GM12878 (cell line): ENCODE measurements around the gene HINT1. TPM values are rescaled to one million over a fixed set of nuclear protein-coding genes. Genes with fewer than 3 reads are reported as not detected.

ENCODE experiments used
- ATAC-seq: fragments of 200-7000 bp; cut with Tn5 transposase; 3 replicates; pipeline ENCODE4 v1.9.1; 2020; ENCODE audit warnings: mild to moderate bottlenecking, moderate library complexity
- BruUV-seq: library from RNA; stranded (reverse); fragments of 400-500 nt; replicated peaks from 2 replicates; lab custom pipeline; 2021; lab: Mats Ljungman, UMichigan
- CTCF ChIA-PET: fragments of 300-600 bp; sonication (Branson Sonifier 250); formaldehyde crosslinking; extraction: SDS; loops from one replicate; lab custom pipeline; 2021; ENCODE audit warnings: inconsistent platforms; lab: Yijun Ruan, JAX
- POLR2A ChIA-PET: fragments of 350-600 bp; formaldehyde crosslinking; extraction: SDS; loops from one replicate; lab custom pipeline; 2021; ENCODE audit warnings: inconsistent platforms; lab: Charles Lee
- RAD21 ChIA-PET: fragments of 300-600 bp; sonication (Branson Sonifier 250); formaldehyde crosslinking; loops from one replicate; lab custom pipeline; 2023; ENCODE audit warnings: antibody characterized with exemption; ENCODE audit not compliant: unreplicated experiment; lab: Charles Lee
- SMC1A ChIA-PET: fragments of 300-600 bp; sonication (Branson Sonifier 250); formaldehyde crosslinking; loops from one replicate; lab custom pipeline; 2023; ENCODE audit not compliant: unreplicated experiment, uncharacterized antibody; lab: Charles Lee
- DNase-seq: peaks from one replicate; pipeline ENCODE4 v3.0.0-alpha.2; 2011; ENCODE audit warnings: low read depth, low spot score
- FAIRE-seq: peaks from 3 replicates; lab custom pipeline; 2011; peaks lifted over from hg19 to GRCh38; lab: Jason Lieb, UNC
- H2AFZ ChIP-seq: 2 replicates; pipeline ENCODE4 v1.6.0; 2011; ENCODE audit warnings: low read depth, low read length, control low read depth; ENCODE audit not compliant: control insufficient read depth
- H3K27ac ChIP-seq: 2 replicates; pipeline ENCODE4 v1.5.1; 2011; ENCODE audit warnings: control low read depth; ENCODE audit not compliant: control insufficient read depth, insufficient read depth
- H3K27me3 ChIP-seq, 2 experiments: replicated peaks in 1 of 2; 2 replicates each; pipeline versions ENCODE4 v1.6.0 to v1.6.1; 2011; ENCODE audit warnings: low read length in 1 of 2; ENCODE audit not compliant: control insufficient read depth in 2 of 2, insufficient read depth in 2 of 2
- H3K36me3 ChIP-seq, 2 experiments: 2 replicates each; pipeline ENCODE4 v1.5.1; 2011; ENCODE audit warnings: low read length in 1 of 2; ENCODE audit not compliant: control insufficient read depth in 2 of 2, insufficient read depth in 2 of 2
- H3K4me1 ChIP-seq: 2 replicates; pipeline ENCODE4 v1.6.1; 2011; ENCODE audit warnings: mild to moderate bottlenecking, low read length, moderate library complexity, mixed read lengths; ENCODE audit not compliant: control insufficient read depth, insufficient read depth
- H3K4me2 ChIP-seq: 2 replicates; pipeline ENCODE4 v1.6.0; 2011; ENCODE audit warnings: control low read depth; ENCODE audit not compliant: control insufficient read depth, insufficient read depth
- H3K4me3 ChIP-seq: fragments of 200-600 bp; sonication (generic); 2 replicates; pipeline ENCODE4 v1.5.1; 2016
- H3K79me2 ChIP-seq: 2 replicates; pipeline ENCODE4 v1.6.0; 2011; ENCODE audit warnings: low read length; ENCODE audit not compliant: control insufficient read depth, insufficient read depth
- H3K9ac ChIP-seq: 2 replicates; pipeline ENCODE4 v1.8.0; 2011; ENCODE audit warnings: low read length, control low read depth, mixed read lengths; ENCODE audit not compliant: control insufficient read depth, insufficient read depth
- H3K9me3 ChIP-seq: replicated peaks from 3 replicates; pipeline ENCODE4 v1.5.1; 2011; ENCODE audit warnings: mild to moderate bottlenecking, low read length; ENCODE audit not compliant: control insufficient read depth, insufficient read depth
- H4K20me1 ChIP-seq: 2 replicates; pipeline ENCODE4 v1.6.0; 2011; ENCODE audit not compliant: control insufficient read depth, insufficient read depth
- CBX3 ChIP-seq: fragments of 200-600 bp; sonication (generic); IDR thresholded peaks from 2 replicates; pipeline ENCODE4 v1.6.1; 2016; ENCODE audit warnings: low read depth, borderline replicate concordance
- CUX1 ChIP-seq: IDR thresholded peaks from 2 replicates; pipeline ENCODE4 v1.6.1; 2012; ENCODE audit warnings: improper control_type of control experiment, low read depth, low read length; ENCODE audit not compliant: insufficient replicate concordance
- E4F1 ChIP-seq: fragments of 450-650 bp; IDR thresholded peaks from 2 replicates; pipeline ENCODE4 v1.6.1; 2018; ENCODE audit warnings: borderline replicate concordance, mild to moderate bottlenecking; ENCODE audit not compliant: partially characterized antibody
- EED ChIP-seq: sonication (generic); IDR thresholded peaks from 2 replicates; pipeline ENCODE4 v1.6.1; 2016; ENCODE audit warnings: antibody characterized with exemption, low read depth
- HDAC2 ChIP-seq: fragments of 200-600 bp; sonication (generic); IDR thresholded peaks from 2 replicates; pipeline ENCODE4 v1.6.1; 2017
- IKZF1 ChIP-seq: fragments of 450-650 bp; conservative IDR thresholded peaks from 2 replicates; pipeline ENCODE4 v1.6.1; 2017; ENCODE audit warnings: antibody characterized with exemption, mild to moderate bottlenecking
- KLF5 ChIP-seq: fragments of 450-650 bp; IDR thresholded peaks from 2 replicates; pipeline ENCODE4 v1.6.1; 2014; ENCODE audit warnings: mild to moderate bottlenecking; ENCODE audit not compliant: partially characterized antibody
- MAX ChIP-seq: IDR thresholded peaks from 2 replicates; pipeline ENCODE4 v1.6.1; 2012; ENCODE audit warnings: low read depth, low read length, improper control_type of control experiment
- POLR2AphosphoS2 ChIP-seq: IDR thresholded peaks from 2 replicates; pipeline ENCODE4 v1.6.1; 2011; ENCODE audit warnings: low read depth, mild to moderate bottlenecking, low read length, improper control_type of control experiment, moderate library complexity
- SMAD5 ChIP-seq: IDR thresholded peaks from 2 replicates; pipeline ENCODE4 v1.6.1; 2016; ENCODE audit warnings: antibody characterized with exemption, low read depth
- TCF3 ChIP-seq: IDR thresholded peaks from 2 replicates; pipeline ENCODE4 v1.6.1; 2012; ENCODE audit warnings: low read depth, mild to moderate bottlenecking, low read length, borderline replicate concordance; ENCODE audit not compliant: insufficient read depth
- WRNIP1 ChIP-seq: IDR thresholded peaks from 2 replicates; pipeline ENCODE4 v1.6.1; 2011; ENCODE audit warnings: low read depth, low read length, improper control_type of control experiment, borderline replicate concordance
- ZBTB4 ChIP-seq: fragments of 450-650 bp; formaldehyde crosslinking; IDR thresholded peaks from 2 replicates; pipeline ENCODE4 v1.4.0; 2022; ENCODE audit warnings: mild to moderate bottlenecking, moderate library complexity
- WGBS: methylation state at CpG from one replicate; pipeline ENCODE4 v1.1.6; 2016; ENCODE audit warnings: low lambda C conversion rate; ENCODE audit not compliant: insufficient replicate concordance, insufficient coverage; ENCODE audit errors: missing lambda C conversion rate; 5-methylcytosine and 5-hydroxymethylcytosine counted together
- in situ Hi-C: fragments of 300-500 bp; cut with MboI; formaldehyde crosslinking; loops from 9 replicates; pipeline ENCODE4 v1.14.3; 2018; ENCODE audit warnings: mixed read lengths
- intact Hi-C: fragments of 100-400 bp; cut with micrococcal nuclease; formaldehyde crosslinking; loops from one replicate; pipeline ENCODE4 v1.14.2; 2022; ENCODE audit not compliant: unreplicated experiment
- polyA plus RNA-seq, 11 experiments: library from polyadenylated mRNA; depleted of rRNA in 4 of 11; unstranded in 6 of 11; stranded (reverse) in 5 of 11; fragments of >200 nt; fragmentation: Nextera tagmentation in 4 of 11; fragmentation: Illumina TruSeq in 1 of 11; extraction: Ambion mirVana in 4 of 11; extraction: Trizol in 1 of 11; gene quantifications; 1 replicate in 1 of 11; 2 replicates in 10 of 11; pipeline versions ENCODE4 v1.2.1 to v1.2.3, GENCODE V29; 2011 to 2016; ENCODE audit warnings: inconsistent platforms in 2 of 11, missing spikeins in 2 of 11, low read depth in 1 of 11
- total RNA-seq, 4 experiments: library from RNA; depleted of rRNA in 3 of 4; stranded (reverse); fragments of >200 nt in 3 of 4; fragmentation: Illumina TruSeq in 1 of 4; extraction: Trizol in 1 of 4; gene quantifications; 2 replicates each; pipeline versions ENCODE4 v1.2.1 to v1.2.3, GENCODE V29; 2013 to 2021

Gene HINT1
- total and polyA plus RNA-seq, 10 of the 15 experiments (the other 5 are each of a cell fraction or from before 2014, with no cell fraction given): 253 to 997 (median 562) TPM

- DNase-seq (no peak), ATAC-seq (no peak)
- POLR2A ChIA-PET: no interaction called here
- intact Hi-C loops: no loop called here
- Histone ChIP-seq H3K9me3 (no peaks in the 10 kb centered on the region), H3K4me1 (peaks cover 6% of the 10 kb centered on the region; the same call in 1 of the 2 replicates), H3K4me2 (no peak overlapping the region)
- TF ChIP-seq POLR2AphosphoS2 (no peak), CBX3 (no peak), HDAC2 (no peak), IKZF1 (no peak), WRNIP1 (no peak), MAX (no peak), KLF5 (no peak), ZBTB4 (no peak), EED (no peak), SMAD5 (no peak), E4F1 (no peak), CUX1 (no peak), TCF3 (no peak)
- TF ChIP-seq, all 136 proteins: peak for 0
- no peaks in the 10 kb centered on the region for H3K27me3 ChIP-seq
- no peaks in the 10 kb centered on the region for H4K20me1 ChIP-seq
- ChIA-PET SMC1A (interaction anchor here (0.9 to 26.7 kb wide), 4 partner anchors 9 to 57 kb away, joined by 3 to 1218 read pairs (median 4); partner anchors contain the start of gene CDC42SE2), RAD21 (interaction anchor here (1.1 kb wide), 1 partner anchor 60 kb away, joined by 3 read pairs; no protein-coding TSS in a partner anchor), CTCF (no interaction called here)
- 94% methylated on average over 2 of the region's 2 CpGs for WGBS
- H3K36me3 ChIP-seq: no peaks in the 10 kb centered on the region; a peak in 1 of 4 replicates
- in situ Hi-C loops: no loop called here
- H3K27ac ChIP-seq: no peak overlapping the region
- no peak overlapping the region for H3K9ac ChIP-seq
- no peak overlapping the region for H2AFZ ChIP-seq
- peaks cover 3% of the 10 kb centered on the region for H3K79me2 ChIP-seq
- H3K4me3 ChIP-seq: no peak overlapping the region
- BruUV-seq: no TSS peak
- no peak for FAIRE-seq
Measured at GRCh38 chr5:131204964-131205363, 39.9 kb upstream of the HINT1 start.
